CD4-positive, alpha-beta memory T cell (primary cell): ENCODE measurements around the gene PRR22. TPM values are rescaled to one million over a fixed set of nuclear protein-coding genes. Genes with fewer than 3 reads are reported as not detected.
"Not testable (repeated sequence)": the region's sequence is repeated elsewhere in the genome, so short reads cannot be mapped to it uniquely, and the experiment has no call there.

Source experiments
- CTCF ChIA-PET: fragments of 350-600 bp; sonication (Branson Sonifier 250); formaldehyde crosslinking; loops from one replicate; lab custom pipeline; 2021; ENCODE audit warnings: inconsistent platforms; ENCODE audit not compliant: partially characterized antibody; lab: Charles Lee
- POLR2A ChIA-PET: fragments of 350-600 bp; sonication (Branson Sonifier 250); formaldehyde crosslinking; loops from one replicate; lab custom pipeline; 2021; ENCODE audit not compliant: partially characterized antibody; lab: Charles Lee
- DNase-seq, 5 donors: peaks; one replicate each; pipeline versions ENCODE4 v3.0.0 to v3.0.0-alpha.2; 2020 to 2022; ENCODE audit warnings: mixed read lengths in 1 of 5
- H3K27ac ChIP-seq: one replicate; pipeline ENCODE4 v1.7.0; 2013; ENCODE audit warnings: low read depth, low read length
- H3K27me3 ChIP-seq: 2 replicates; pipeline ENCODE4 v1.7.0; 2013; ENCODE audit warnings: mild to moderate bottlenecking, low read length, moderate library complexity; ENCODE audit not compliant: insufficient read depth
- H3K36me3 ChIP-seq: 2 replicates; pipeline ENCODE4 v1.7.0; 2013; ENCODE audit warnings: mild to moderate bottlenecking, low read length, moderate library complexity; ENCODE audit not compliant: insufficient read depth
- H3K4me1 ChIP-seq: 2 replicates; pipeline ENCODE4 v1.7.0; 2013; ENCODE audit warnings: mild to moderate bottlenecking, low read length, moderate library complexity; ENCODE audit not compliant: insufficient read depth
- H3K4me3 ChIP-seq, 2 donors: one replicate each; pipeline ENCODE4 v1.7.0; 2013; ENCODE audit warnings: low read length in 2 of 2, mild to moderate bottlenecking in 1 of 2
- H3K9me3 ChIP-seq, 2 donors: one replicate each; pipeline ENCODE4 v1.7.0; 2013; ENCODE audit warnings: low read length in 2 of 2, control low read depth in 1 of 2; ENCODE audit not compliant: control insufficient read depth in 1 of 2
- H3K27ac Mint-ChIP-seq, 7 donors: one replicate each; pipeline ENCODE4 v1.8.0; 2020 to 2021; ENCODE audit warnings: mixed read lengths in 7 of 7, mild to moderate bottlenecking in 6 of 7, inconsistent platforms in 3 of 7, moderate library complexity in 3 of 7
- H3K27me3 Mint-ChIP-seq, 2 donors: one replicate each; pipeline ENCODE4 v1.8.0; 2020 to 2021; ENCODE audit warnings: mixed read lengths in 2 of 2
- H3K36me3 Mint-ChIP-seq, 2 donors: one replicate each; pipeline ENCODE4 v1.8.0; 2020 to 2021; ENCODE audit warnings: mixed read lengths in 2 of 2, inconsistent platforms in 1 of 2, mild to moderate bottlenecking in 1 of 2
- H3K4me1 Mint-ChIP-seq, 4 donors: one replicate each; pipeline ENCODE4 v1.8.0; 2020 to 2021; ENCODE audit warnings: mixed read lengths in 4 of 4, mild to moderate bottlenecking in 1 of 4
- H3K4me3 Mint-ChIP-seq, 8 donors: one replicate each; pipeline ENCODE4 v1.8.0; 2020 to 2021; ENCODE audit warnings: mixed read lengths in 8 of 8, mild to moderate bottlenecking in 7 of 8, moderate library complexity in 6 of 8, inconsistent platforms in 3 of 8
- H3K9me3 Mint-ChIP-seq, 8 donors: one replicate each; pipeline ENCODE4 v1.8.0; 2020 to 2021; ENCODE audit warnings: mixed read lengths in 8 of 8, mild to moderate bottlenecking in 5 of 8, inconsistent platforms in 3 of 8, moderate library complexity in 1 of 8
- intact Hi-C: fragments of 100-400 bp; cut with micrococcal nuclease; formaldehyde crosslinking; loops from one replicate; pipeline ENCODE4 v1.15.1; 2023
- polyA plus RNA-seq, 2 donors: library from polyadenylated mRNA; unstranded; fragments of 300-500 nt; fragmentation: Illumina TruSeq; gene quantifications; one replicate each; pipeline ENCODE4 v1.2.3, GENCODE V29; 2021
- total RNA-seq, 2 experiments: library from RNA; stranded (reverse); gene quantifications; one replicate each; pipeline ENCODE4 v1.2.3, GENCODE V29; 2021

Gene PRR22
- total and polyA plus RNA-seq, 4 experiments from 2014 or later: 5.9 to 6.6 TPM; not detected in 2

- no peak for DNase-seq
- ChIA-PET CTCF (no interaction called here), POLR2A (no interaction called here)
- Mint-ChIP-seq H3K4me1 (peaks cover 11 to 24% (median 12%) of the 10 kb centered on the region in 4 donors), H3K36me3 (peaks cover 21 to 39% of the 10 kb centered on the region in 2 donors), H3K27me3 (peaks cover 0 to 2% of the 10 kb centered on the region in 2 donors), H3K4me3 (no peak overlapping the region), H3K9me3 (peaks cover 0 to 4% (median 0%) of the 10 kb centered on the region in 8 donors), H3K27ac (no peak overlapping the region)
- H3K27ac ChIP-seq: no peak overlapping the region
- H3K9me3 ChIP-seq: no peaks in the 10 kb centered on the region
- intact Hi-C loops: no loop called here
- peaks cover 14% of the 10 kb centered on the region for H3K4me1 ChIP-seq
- H3K36me3 ChIP-seq: peaks cover 44% of the 10 kb centered on the region
- no peak overlapping the region for H3K4me3 ChIP-seq
- H3K27me3 ChIP-seq: no peaks in the 10 kb centered on the region
Measured at GRCh38 chr19:5786593-5787408, 2.3 kb upstream of the PRR22 start.

- H3K9me3 Mint-ChIP-seq: no peaks in the 10 kb centered on the region
- no peaks in the 10 kb centered on the region for H3K9me3 ChIP-seq
- intact Hi-C loops: no loop called here
- DNase-seq: no peak
- peaks cover 44% of the 10 kb centered on the region for H3K36me3 ChIP-seq
- H3K4me3 Mint-ChIP-seq: no peak overlapping the region
- POLR2A ChIA-PET: no interaction called here
- peaks cover 19 to 32% of the 10 kb centered on the region in 2 donors for H3K36me3 Mint-ChIP-seq
- H3K27ac Mint-ChIP-seq: no peak overlapping the region
- peaks cover 9% of the 10 kb centered on the region for H3K4me1 ChIP-seq
- H3K27me3 ChIP-seq: no peaks in the 10 kb centered on the region
- H3K4me1 Mint-ChIP-seq: peaks cover 4 to 16% (median 5%) of the 10 kb centered on the region in 4 donors
- CTCF ChIA-PET: no interaction called here
- no peak overlapping the region for H3K27ac ChIP-seq
- no peaks in the 10 kb centered on the region for H3K27me3 Mint-ChIP-seq
- H3K4me3 ChIP-seq: no peak overlapping the region
Measured at GRCh38 chr19:5785423-5785822, 877 bp upstream of the PRR22 start.

GRCh38 chr19:5782945-5783919, 1.3 kb downstream of the PRR22 start:
- no peak overlapping the region for H3K4me3 ChIP-seq
- Mint-ChIP-seq H3K27me3 (no peaks in the 10 kb centered on the region), H3K36me3 (peaks cover 12 to 20% of the 10 kb centered on the region in 2 donors), H3K27ac (no peak overlapping the region), H3K4me3 (no peak overlapping the region), H3K4me1 (peaks cover 0 to 4% (median under 1%) of the 10 kb centered on the region in 4 donors), H3K9me3 (no peaks in the 10 kb centered on the region)
- CTCF ChIA-PET: interaction anchor here (0.7 to 1.1 kb wide), 3 partner anchors 11 to 63 kb away, joined by 3 read pairs; partner anchors contain the start of gene CATSPERD
- intact Hi-C loops: no loop called here
- H3K27ac ChIP-seq: no peak overlapping the region
- no peaks in the 10 kb centered on the region for H3K4me1 ChIP-seq
- DNase-seq: no peak
- H3K36me3 ChIP-seq: peaks cover 27% of the 10 kb centered on the region
- H3K9me3 ChIP-seq: no peaks in the 10 kb centered on the region
- POLR2A ChIA-PET: no interaction called here
- no peaks in the 10 kb centered on the region for H3K27me3 ChIP-seq

DNA sequence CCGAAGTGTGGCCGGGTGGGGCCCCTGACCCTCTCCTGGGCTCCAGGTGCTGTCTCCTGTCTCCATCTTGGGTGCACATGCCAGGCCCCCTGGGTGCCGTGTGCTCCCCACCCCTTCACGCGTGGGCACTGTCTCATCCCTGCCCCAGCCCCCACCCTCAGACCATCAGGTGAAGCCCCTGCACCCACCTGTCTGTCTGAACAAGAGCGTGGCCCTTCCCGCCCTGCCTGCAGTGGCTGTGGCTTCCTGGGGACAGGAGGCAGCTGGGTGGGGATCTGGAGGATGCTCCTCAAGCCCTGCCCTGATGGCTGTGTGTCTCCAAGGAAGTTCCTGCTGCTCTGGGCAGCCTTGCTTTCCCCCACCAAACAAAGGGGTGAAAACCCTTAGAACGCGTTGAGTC, 2.2 kb downstream of the PRR22 start:
- Mint-ChIP-seq H3K27me3 (no peaks in the 10 kb centered on the region), H3K36me3 (peaks cover 8 to 16% of the 10 kb centered on the region in 2 donors), H3K27ac (no peak overlapping the region), H3K4me1 (no peaks in the 10 kb centered on the region), H3K4me3 (no peak overlapping the region), H3K9me3 (no peaks in the 10 kb centered on the region)
- H3K4me1 ChIP-seq: no peaks in the 10 kb centered on the region
- H3K27me3 ChIP-seq: no peaks in the 10 kb centered on the region
- intact Hi-C loops: no loop called here
- peaks cover 19% of the 10 kb centered on the region for H3K36me3 ChIP-seq
- POLR2A ChIA-PET: no interaction called here
- no peak overlapping the region for H3K27ac ChIP-seq
- no peaks in the 10 kb centered on the region for H3K9me3 ChIP-seq
- no peak for DNase-seq
- H3K4me3 ChIP-seq: no peak overlapping the region
- CTCF ChIA-PET: no interaction called here

- intact Hi-C loops, DNase-seq, H3K27me3 ChIP-seq, H3K27me3 Mint-ChIP-seq, H3K4me1 Mint-ChIP-seq, H3K9me3 Mint-ChIP-seq, H3K9me3 ChIP-seq, H3K27ac Mint-ChIP-seq, H3K4me3 Mint-ChIP-seq, H3K4me1 ChIP-seq, H3K36me3 ChIP-seq, POLR2A ChIA-PET, H3K36me3 Mint-ChIP-seq, H3K27ac ChIP-seq, H3K4me3 ChIP-seq: not testable (repeated sequence)
- CTCF ChIA-PET: interaction anchor here (0.9 to 1.8 kb wide), 2 partner anchors 11 to 23 kb away, joined by 3 to 5 read pairs; no protein-coding TSS in a partner anchor
Measured at GRCh38 chr19:5780916-5781315, 3.6 kb downstream of the PRR22 start.

- Histone ChIP-seq H3K36me3 (no peaks in the 10 kb centered on the region), H3K9me3 (no peaks in the 10 kb centered on the region), H3K4me3 (no peak overlapping the region), H3K4me1 (no peaks in the 10 kb centered on the region), H3K27me3 (no peaks in the 10 kb centered on the region), H3K27ac (no peak overlapping the region)
- Mint-ChIP-seq H3K27ac (no peak overlapping the region), H3K9me3 (no peaks in the 10 kb centered on the region), H3K4me3 (no peak overlapping the region), H3K27me3 (no peaks in the 10 kb centered on the region), H3K4me1 (no peaks in the 10 kb centered on the region), H3K36me3 (no peaks in the 10 kb centered on the region)
- POLR2A ChIA-PET: no interaction called here
- intact Hi-C loops: no loop called here
- CTCF ChIA-PET: no interaction called here
- no peak for DNase-seq
Measured at GRCh38 chr19:5778402-5778801, 6.1 kb downstream of the PRR22 start.

DNA sequence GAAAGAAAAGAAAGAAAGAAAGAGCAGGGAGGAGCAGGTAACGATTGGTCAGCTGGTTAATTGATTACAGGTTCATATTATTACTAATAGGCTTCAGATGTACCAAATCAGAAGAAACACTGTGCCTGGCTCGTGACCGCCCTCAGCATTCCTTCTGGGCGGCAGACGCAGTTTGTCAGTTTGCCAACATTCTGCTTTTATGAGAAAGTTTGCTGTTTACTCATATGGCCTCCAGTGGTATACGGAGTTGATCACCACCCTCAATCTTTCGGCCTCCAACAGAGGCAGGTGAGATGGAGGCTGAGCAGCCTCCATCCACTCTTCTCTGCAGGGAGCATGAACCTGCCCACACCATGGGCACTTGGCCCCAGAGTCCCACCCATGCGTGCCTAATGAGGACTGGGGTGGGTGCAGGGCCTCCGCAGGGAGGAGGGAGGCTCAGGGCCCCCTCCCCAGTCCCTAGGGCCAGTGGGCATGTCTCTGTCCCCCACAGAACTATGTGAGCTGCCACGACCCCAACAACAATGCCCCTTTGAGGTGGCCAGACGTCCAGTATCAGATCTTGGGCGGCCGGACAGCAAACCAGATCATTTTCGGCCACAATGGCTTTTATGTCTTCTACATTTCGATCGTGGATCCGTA, 8.8 kb downstream of the PRR22 start:
- H3K9me3 ChIP-seq: no peaks in the 10 kb centered on the region
- H3K36me3 ChIP-seq: no peaks in the 10 kb centered on the region
- no peaks in the 10 kb centered on the region for H3K9me3 Mint-ChIP-seq
- no peaks in the 10 kb centered on the region for H3K4me1 ChIP-seq
- no peaks in the 10 kb centered on the region for H3K27me3 ChIP-seq
- ChIA-PET CTCF (no interaction called here), POLR2A (no interaction called here)
- H3K27ac Mint-ChIP-seq: no peak overlapping the region
- H3K27ac ChIP-seq: no peak overlapping the region
- no peak overlapping the region for H3K4me3 Mint-ChIP-seq
- H3K36me3 Mint-ChIP-seq: no peaks in the 10 kb centered on the region
- DNase-seq: no peak
- no peaks in the 10 kb centered on the region for H3K4me1 Mint-ChIP-seq
- H3K27me3 Mint-ChIP-seq: no peaks in the 10 kb centered on the region
- intact Hi-C loops: no loop called here
- H3K4me3 ChIP-seq: no peak overlapping the region
